Liver (tissue), 9 donors: ENCODE results near the gene TTC9C. TPM values are rescaled to one million over a fixed set of nuclear protein-coding genes. Genes with fewer than 3 reads are reported as not detected.

ENCODE experiments used
- DNase-seq: peaks from one replicate; pipeline ENCODE4 v3.0.0-alpha.2; 2017; ENCODE audit warnings: low spot score
- H3K27ac ChIP-seq, 2 donors: one replicate each; pipeline ENCODE4 v1.7.0; 2013; ENCODE audit warnings: inconsistent platforms in 2 of 2, low read length in 2 of 2, control low read depth in 1 of 2, low read depth in 1 of 2, mild to moderate bottlenecking in 1 of 2
- H3K27me3 ChIP-seq, 4 donors: one replicate each; pipeline versions ENCODE4 v1.6.1 to v1.7.0; 2013; ENCODE audit warnings: low read length in 3 of 4, inconsistent platforms in 1 of 4, mild to moderate bottlenecking in 1 of 4, moderate library complexity in 1 of 4; ENCODE audit not compliant: control insufficient read depth in 4 of 4, insufficient read depth in 4 of 4
- H3K36me3 ChIP-seq, 4 donors: one replicate each; pipeline versions ENCODE4 v1.6.1 to v1.7.0; 2013; ENCODE audit warnings: low read length in 3 of 4, mild to moderate bottlenecking in 3 of 4, low read depth in 1 of 4, moderate library complexity in 1 of 4; ENCODE audit not compliant: control insufficient read depth in 4 of 4, insufficient read depth in 3 of 4
- H3K4me1 ChIP-seq, 4 donors: one replicate each; pipeline versions ENCODE4 v1.6.1 to v1.7.0; 2013; ENCODE audit warnings: low read length in 3 of 4, mild to moderate bottlenecking in 3 of 4, moderate library complexity in 1 of 4; ENCODE audit not compliant: control insufficient read depth in 4 of 4, insufficient read depth in 4 of 4
- H3K4me3 ChIP-seq, 3 donors: one replicate each; pipeline versions ENCODE4 v1.6.1 to v1.7.0; 2013; ENCODE audit warnings: low read length in 3 of 3, control low read depth in 1 of 3, low read depth in 1 of 3, mild to moderate bottlenecking in 1 of 3
- H3K9ac ChIP-seq, 2 donors: one replicate each; pipeline ENCODE4 v1.7.0; 2013; ENCODE audit warnings: low read length in 2 of 2, mild to moderate bottlenecking in 2 of 2, moderate library complexity in 2 of 2, control low read depth in 1 of 2, low read depth in 1 of 2
- H3K9me3 ChIP-seq, 4 donors: one replicate each; pipeline versions ENCODE4 v1.6.1 to v1.7.0; 2013; ENCODE audit warnings: low read length in 3 of 4; ENCODE audit not compliant: control insufficient read depth in 4 of 4
- EGR1 ChIP-seq, 2 donors: IDR thresholded peaks; 2 replicates each; pipeline ENCODE4 v1.6.1; 2016 to 2018; ENCODE audit warnings: antibody characterized with exemption in 2 of 2, low read depth in 2 of 2
- FOXA1 ChIP-seq: IDR thresholded peaks from 2 replicates; pipeline ENCODE4 v1.6.1; 2016; ENCODE audit warnings: antibody characterized with exemption
- FOXA2 ChIP-seq: IDR thresholded peaks from 2 replicates; pipeline ENCODE4 v1.6.1; 2016; ENCODE audit warnings: antibody characterized with exemption
- GABPA ChIP-seq, 2 donors: IDR thresholded peaks in 1 of 2; conservative IDR thresholded peaks in 1 of 2; 2 replicates each; pipeline ENCODE4 v1.6.1; 2016; ENCODE audit warnings: antibody characterized with exemption in 2 of 2, mild to moderate bottlenecking in 1 of 2, moderate library complexity in 1 of 2
- HNF4A ChIP-seq, 2 donors: conservative IDR thresholded peaks; 2 replicates each; pipeline ENCODE4 v1.6.1; 2016; ENCODE audit warnings: antibody characterized with exemption in 2 of 2, mild to moderate bottlenecking in 2 of 2
- HNF4G ChIP-seq: IDR thresholded peaks from 2 replicates; pipeline ENCODE4 v1.6.1; 2016; ENCODE audit warnings: antibody characterized with exemption
- JUND ChIP-seq, 2 donors: IDR thresholded peaks; 2 replicates each; pipeline ENCODE4 v1.6.1; 2016; ENCODE audit warnings: antibody characterized with exemption in 2 of 2
- NR2F2 ChIP-seq: IDR thresholded peaks from 2 replicates; pipeline ENCODE4 v1.6.1; 2016; ENCODE audit warnings: antibody characterized with exemption
- RAD21 ChIP-seq, 2 donors: IDR thresholded peaks; 2 replicates each; pipeline ENCODE4 v1.6.1; 2016; ENCODE audit warnings: antibody characterized with exemption in 2 of 2, mild to moderate bottlenecking in 2 of 2
- RXRA ChIP-seq, 2 donors: IDR thresholded peaks; 2 replicates each; pipeline ENCODE4 v1.6.1; 2017 to 2018; ENCODE audit warnings: antibody characterized with exemption in 2 of 2, mild to moderate bottlenecking in 1 of 2
- SP1 ChIP-seq: IDR thresholded peaks from 2 replicates; pipeline ENCODE4 v1.6.1; 2018; ENCODE audit warnings: antibody characterized with exemption, mild to moderate bottlenecking
- TAF1 ChIP-seq: conservative IDR thresholded peaks from 2 replicates; pipeline ENCODE4 v1.6.1; 2016; ENCODE audit warnings: antibody characterized with exemption, mild to moderate bottlenecking
- YY1 ChIP-seq: IDR thresholded peaks from 2 replicates; pipeline ENCODE4 v1.6.1; 2016; ENCODE audit warnings: antibody characterized with exemption, mild to moderate bottlenecking
- WGBS: extraction: QIAGEN DNeasy Blood & Tissue Kit; methylation state at CpG from one replicate; pipeline ENCODE4 v1.1.7; 2013; 5-methylcytosine and 5-hydroxymethylcytosine counted together
- polyA plus RNA-seq, 2 donors: library from polyadenylated mRNA; stranded (reverse) in 1 of 2; unstranded in 1 of 2; fragments of 200-250 nt in 1 of 2; fragments of >200 nt in 1 of 2; fragmentation: Nextera tagmentation in 1 of 2; extraction: Ambion mirVana in 1 of 2; gene quantifications; one replicate each; pipeline versions ENCODE4 v1.2.1 to v1.2.3, GENCODE V29; 2013 to 2015
- total RNA-seq, 2 donors: library from RNA; depleted of rRNA; stranded (reverse); fragments of >200 nt; gene quantifications; one replicate each; pipeline ENCODE4 v1.2.3, GENCODE V29; 2014
- TF ChIP-seq, protein P1 (sequence below): fragments of 150-350 bp; IDR thresholded peaks from 2 replicates; pipeline ENCODE4 v1.5.1; 2017; ENCODE audit warnings: improper control_type of control experiment, low read depth, low read length; ENCODE audit not compliant: missing input control
- TF ChIP-seq, protein P2 (sequence below): IDR thresholded peaks from 2 replicates; pipeline ENCODE4 v1.6.1; 2016; ENCODE audit warnings: antibody characterized with exemption
- TF ChIP-seq, protein P3 (sequence below): IDR thresholded peaks from 2 replicates; pipeline ENCODE4 v1.6.1; 2016; ENCODE audit warnings: antibody characterized with exemption
- TF ChIP-seq, protein P4 (sequence below): IDR thresholded peaks from 2 replicates; pipeline ENCODE4 v1.6.1; 2016; ENCODE audit warnings: antibody characterized with exemption, mild to moderate bottlenecking
- TF ChIP-seq, protein P5 (sequence below): IDR thresholded peaks from 2 replicates; pipeline ENCODE4 v1.6.1; 2016; ENCODE audit warnings: antibody characterized with exemption
- donor health status: healthy.
- donor health status: healthy.
- donor health status: healthy.
- donor health status: healthy.
- donor health status: healthy.

Gene TTC9C
- total and polyA plus RNA-seq, 4 donors, result 10.0 to 16.1 (median 13.0) TPM

DNA sequence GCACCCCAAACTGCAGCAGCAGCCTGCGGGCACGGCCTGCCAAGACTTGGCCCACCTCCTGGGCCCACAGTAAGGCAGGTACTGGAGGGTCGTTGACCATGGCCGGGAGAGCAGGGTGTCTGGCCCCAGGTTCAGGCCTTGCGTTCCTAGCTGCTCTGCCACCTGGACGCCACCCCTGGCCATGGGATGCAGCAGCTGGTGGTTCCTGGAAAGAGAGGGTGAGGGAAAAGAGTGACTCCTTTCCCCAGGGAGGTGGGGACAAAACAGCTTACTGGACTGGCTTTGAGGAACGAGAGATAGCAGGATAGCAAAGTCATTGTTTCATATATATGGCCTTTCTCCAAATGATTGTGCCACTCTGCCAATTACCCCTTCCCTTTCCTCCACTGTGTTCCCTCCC lies 22.9 kb upstream of the TTC9C start:
- peaks cover 0 to 3% (median 0%) of the 10 kb centered on the region in 4 donors for H3K36me3 ChIP-seq
- H3K9me3 ChIP-seq, result no peaks in the 10 kb centered on the region
- TF ChIP-seq, protein P1, sequence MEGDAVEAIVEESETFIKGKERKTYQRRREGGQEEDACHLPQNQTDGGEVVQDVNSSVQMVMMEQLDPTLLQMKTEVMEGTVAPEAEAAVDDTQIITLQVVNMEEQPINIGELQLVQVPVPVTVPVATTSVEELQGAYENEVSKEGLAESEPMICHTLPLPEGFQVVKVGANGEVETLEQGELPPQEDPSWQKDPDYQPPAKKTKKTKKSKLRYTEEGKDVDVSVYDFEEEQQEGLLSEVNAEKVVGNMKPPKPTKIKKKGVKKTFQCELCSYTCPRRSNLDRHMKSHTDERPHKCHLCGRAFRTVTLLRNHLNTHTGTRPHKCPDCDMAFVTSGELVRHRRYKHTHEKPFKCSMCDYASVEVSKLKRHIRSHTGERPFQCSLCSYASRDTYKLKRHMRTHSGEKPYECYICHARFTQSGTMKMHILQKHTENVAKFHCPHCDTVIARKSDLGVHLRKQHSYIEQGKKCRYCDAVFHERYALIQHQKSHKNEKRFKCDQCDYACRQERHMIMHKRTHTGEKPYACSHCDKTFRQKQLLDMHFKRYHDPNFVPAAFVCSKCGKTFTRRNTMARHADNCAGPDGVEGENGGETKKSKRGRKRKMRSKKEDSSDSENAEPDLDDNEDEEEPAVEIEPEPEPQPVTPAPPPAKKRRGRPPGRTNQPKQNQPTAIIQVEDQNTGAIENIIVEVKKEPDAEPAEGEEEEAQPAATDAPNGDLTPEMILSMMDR, result no peak
- no peak for TF ChIP-seq FOXA2
- H3K4me3 ChIP-seq, result peak overlapping the region in 2 of 3 donors; percentile 66 to 83
- peak overlapping the region; percentile 71 to 73 for H3K27ac ChIP-seq
- peaks cover 12 to 36% (median 30%) of the 10 kb centered on the region in 4 donors for H3K4me1 ChIP-seq
- WGBS, result 60% methylated on average over 7 of the region's 7 CpGs
- H3K9ac ChIP-seq, result peak overlapping the region; percentile 27 to 52
- no peak for DNase-seq
- H3K27me3 ChIP-seq, result no peaks in the 10 kb centered on the region

DNA sequence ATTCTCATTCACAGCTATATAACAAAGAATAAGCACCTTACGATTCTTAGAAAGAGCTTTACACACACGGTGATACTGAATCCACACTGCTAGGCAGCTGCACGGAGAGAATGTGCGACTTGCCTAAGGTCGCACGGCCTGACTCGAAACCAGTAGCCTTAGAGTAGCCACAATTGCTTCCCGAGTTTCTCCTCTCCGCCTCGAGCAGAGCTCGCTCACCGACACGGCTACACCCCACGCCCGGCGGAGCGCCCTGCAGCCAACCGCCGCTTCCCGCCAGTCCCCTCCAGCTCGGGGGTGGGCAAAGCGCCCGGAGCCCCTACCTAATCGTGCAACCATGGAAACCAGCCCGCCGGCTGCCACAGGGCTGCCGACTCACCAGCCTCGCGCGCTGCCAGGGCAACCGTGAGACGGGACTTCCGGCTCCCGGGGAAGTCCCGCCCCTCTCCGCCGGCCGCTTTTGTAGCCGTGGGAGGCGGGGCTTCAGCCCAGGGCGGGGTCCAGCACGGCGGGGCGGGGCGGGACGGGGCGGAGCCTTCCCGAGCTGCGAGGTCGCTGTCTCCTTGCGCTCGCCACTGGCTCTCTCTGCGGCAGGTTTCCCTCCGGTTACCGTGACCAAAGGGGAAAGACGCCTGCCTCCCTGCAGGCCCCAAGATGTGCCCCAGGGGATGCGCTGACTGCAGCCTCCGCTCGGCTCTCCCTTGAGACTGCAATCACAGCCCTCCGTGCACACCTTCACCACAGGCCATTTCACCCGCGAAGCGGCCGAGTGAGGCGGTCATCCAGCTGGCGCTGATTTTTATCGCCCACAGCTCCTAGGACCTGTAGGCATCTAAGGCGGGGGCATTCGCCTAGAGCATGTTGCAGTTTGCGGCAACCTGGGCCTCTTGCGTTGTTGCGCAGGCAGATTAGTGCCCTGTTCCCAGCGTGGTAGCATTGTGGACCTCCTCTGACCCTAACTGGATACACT lies 22.1 kb upstream of the TTC9C start:
- Histone ChIP-seq H3K9ac (peak overlapping the region; percentile 27 to 52), H3K27ac (peak overlapping the region; percentile 79 to 80), H3K27me3 (no peaks in the 10 kb centered on the region), H3K9me3 (no peaks in the 10 kb centered on the region), H3K4me1 (peaks cover 12 to 41% (median 34%) of the 10 kb centered on the region in 4 donors), H3K36me3 (peaks cover 0 to 3% (median 1%) of the 10 kb centered on the region in 4 donors), H3K4me3 (peak overlapping the region; percentile 66 to 85 (median 83))
- TF ChIP-seq, protein P2, sequence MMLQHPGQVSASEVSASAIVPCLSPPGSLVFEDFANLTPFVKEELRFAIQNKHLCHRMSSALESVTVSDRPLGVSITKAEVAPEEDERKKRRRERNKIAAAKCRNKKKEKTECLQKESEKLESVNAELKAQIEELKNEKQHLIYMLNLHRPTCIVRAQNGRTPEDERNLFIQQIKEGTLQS, result no peak
- TF ChIP-seq, protein P3, sequence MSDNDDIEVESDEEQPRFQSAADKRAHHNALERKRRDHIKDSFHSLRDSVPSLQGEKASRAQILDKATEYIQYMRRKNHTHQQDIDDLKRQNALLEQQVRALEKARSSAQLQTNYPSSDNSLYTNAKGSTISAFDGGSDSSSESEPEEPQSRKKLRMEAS, result no peak
- TF ChIP-seq NR2F2 (no peak), TAF1 (no peak), RAD21 (IDR thresholded peaks at IDR 0.05) (peak in 1 of 2 donors; percentile 9), GABPA (IDR thresholded peaks at IDR 0.05 in 1 of 2, conservative IDR thresholded peaks at IDR 0.05 in 1 of 2) (peak; percentile 50 to 88), HNF4G (no peak), FOXA1 (no peak), EGR1 (IDR thresholded peaks at IDR 0.05; ENCODE audit: low read depth in 2 of 2) (no peak), HNF4A (conservative IDR thresholded peaks at IDR 0.05) (no peak), JUND (IDR thresholded peaks at IDR 0.05) (no peak), FOXA2 (no peak), SP1 (peak; percentile 15), RXRA (IDR thresholded peaks at IDR 0.05) (no peak), YY1 (peak; percentile 66)
- TF ChIP-seq, protein P1, result no peak
- TF ChIP-seq, protein P4, sequence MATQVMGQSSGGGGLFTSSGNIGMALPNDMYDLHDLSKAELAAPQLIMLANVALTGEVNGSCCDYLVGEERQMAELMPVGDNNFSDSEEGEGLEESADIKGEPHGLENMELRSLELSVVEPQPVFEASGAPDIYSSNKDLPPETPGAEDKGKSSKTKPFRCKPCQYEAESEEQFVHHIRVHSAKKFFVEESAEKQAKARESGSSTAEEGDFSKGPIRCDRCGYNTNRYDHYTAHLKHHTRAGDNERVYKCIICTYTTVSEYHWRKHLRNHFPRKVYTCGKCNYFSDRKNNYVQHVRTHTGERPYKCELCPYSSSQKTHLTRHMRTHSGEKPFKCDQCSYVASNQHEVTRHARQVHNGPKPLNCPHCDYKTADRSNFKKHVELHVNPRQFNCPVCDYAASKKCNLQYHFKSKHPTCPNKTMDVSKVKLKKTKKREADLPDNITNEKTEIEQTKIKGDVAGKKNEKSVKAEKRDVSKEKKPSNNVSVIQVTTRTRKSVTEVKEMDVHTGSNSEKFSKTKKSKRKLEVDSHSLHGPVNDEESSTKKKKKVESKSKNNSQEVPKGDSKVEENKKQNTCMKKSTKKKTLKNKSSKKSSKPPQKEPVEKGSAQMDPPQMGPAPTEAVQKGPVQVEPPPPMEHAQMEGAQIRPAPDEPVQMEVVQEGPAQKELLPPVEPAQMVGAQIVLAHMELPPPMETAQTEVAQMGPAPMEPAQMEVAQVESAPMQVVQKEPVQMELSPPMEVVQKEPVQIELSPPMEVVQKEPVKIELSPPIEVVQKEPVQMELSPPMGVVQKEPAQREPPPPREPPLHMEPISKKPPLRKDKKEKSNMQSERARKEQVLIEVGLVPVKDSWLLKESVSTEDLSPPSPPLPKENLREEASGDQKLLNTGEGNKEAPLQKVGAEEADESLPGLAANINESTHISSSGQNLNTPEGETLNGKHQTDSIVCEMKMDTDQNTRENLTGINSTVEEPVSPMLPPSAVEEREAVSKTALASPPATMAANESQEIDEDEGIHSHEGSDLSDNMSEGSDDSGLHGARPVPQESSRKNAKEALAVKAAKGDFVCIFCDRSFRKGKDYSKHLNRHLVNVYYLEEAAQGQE, result peak; percentile 12
- TF ChIP-seq, protein P5, sequence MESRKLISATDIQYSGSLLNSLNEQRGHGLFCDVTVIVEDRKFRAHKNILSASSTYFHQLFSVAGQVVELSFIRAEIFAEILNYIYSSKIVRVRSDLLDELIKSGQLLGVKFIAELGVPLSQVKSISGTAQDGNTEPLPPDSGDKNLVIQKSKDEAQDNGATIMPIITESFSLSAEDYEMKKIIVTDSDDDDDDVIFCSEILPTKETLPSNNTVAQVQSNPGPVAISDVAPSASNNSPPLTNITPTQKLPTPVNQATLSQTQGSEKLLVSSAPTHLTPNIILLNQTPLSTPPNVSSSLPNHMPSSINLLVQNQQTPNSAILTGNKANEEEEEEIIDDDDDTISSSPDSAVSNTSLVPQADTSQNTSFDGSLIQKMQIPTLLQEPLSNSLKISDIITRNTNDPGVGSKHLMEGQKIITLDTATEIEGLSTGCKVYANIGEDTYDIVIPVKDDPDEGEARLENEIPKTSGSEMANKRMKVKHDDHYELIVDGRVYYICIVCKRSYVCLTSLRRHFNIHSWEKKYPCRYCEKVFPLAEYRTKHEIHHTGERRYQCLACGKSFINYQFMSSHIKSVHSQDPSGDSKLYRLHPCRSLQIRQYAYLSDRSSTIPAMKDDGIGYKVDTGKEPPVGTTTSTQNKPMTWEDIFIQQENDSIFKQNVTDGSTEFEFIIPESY, result no peak
- peak; percentile 98 for DNase-seq
- 5% methylated on average over 73 of the region's 73 CpGs for WGBS
